ENCODE results near the gene PHF21A. TPM values are rescaled to one million over a fixed set of nuclear protein-coding genes. Genes with fewer than 3 reads are reported as not detected.

Gene PHF21A
- total and polyA plus RNA-seq, 2 of the 8 experiments (the other 6 are each of a cell fraction or from before 2014, with no cell fraction given) = 17.6 to 40.3 TPM

GRCh38 chr11:46073632-46074031 lies 47.6 kb downstream of the PHF21A start (continued):
- TF ChIP-seq CHD7 (IDR thresholded peaks at IDR 0.05; ENCODE audit: insufficient replicate concordance, low read length) (no peak), ZNF274 (IDR thresholded peaks at IDR 0.05; ENCODE audit: borderline replicate concordance, extremely low read depth, low read length) (no peak), ASH2L (IDR thresholded peaks at IDR 0.05; ENCODE audit: low read length) (no peak)
